Muscle layer of colon (tissue), 2 donors: ENCODE measurements around the gene TWIST1.

ENCODE experiments used
- H3K27ac ChIP-seq: one replicate; pipeline ENCODE4 v1.7.0; 2013; ENCODE audit warnings: low read depth, mild to moderate bottlenecking, low read length, moderate library complexity
- H3K27me3 ChIP-seq, 2 donors: one replicate each; pipeline ENCODE4 v1.7.0; 2013; ENCODE audit warnings: low read length in 2 of 2, mild to moderate bottlenecking in 2 of 2; ENCODE audit not compliant: insufficient read depth in 2 of 2, control insufficient read depth in 1 of 2
- H3K36me3 ChIP-seq: one replicate; pipeline ENCODE4 v1.7.0; 2013; ENCODE audit warnings: mild to moderate bottlenecking, low read length; ENCODE audit not compliant: insufficient read depth
- H3K4me1 ChIP-seq: one replicate; pipeline ENCODE4 v1.7.0; 2013; ENCODE audit warnings: mild to moderate bottlenecking, low read length; ENCODE audit not compliant: insufficient read depth
- H3K4me3 ChIP-seq, 2 donors: one replicate each; pipeline ENCODE4 v1.7.0; 2013; ENCODE audit warnings: low read length in 2 of 2, low read depth in 1 of 2, mild to moderate bottlenecking in 1 of 2, moderate library complexity in 1 of 2
- H3K9ac ChIP-seq: one replicate; pipeline ENCODE4 v1.7.0; 2013; ENCODE audit warnings: low read length
- H3K9me3 ChIP-seq: one replicate; pipeline ENCODE4 v1.7.0; 2013; ENCODE audit warnings: mild to moderate bottlenecking, low read length
- donor health status: abdominal sarcoma.
- donor health status: Adenocarcinoma of cecum.

The TWIST1 gene

DNA sequence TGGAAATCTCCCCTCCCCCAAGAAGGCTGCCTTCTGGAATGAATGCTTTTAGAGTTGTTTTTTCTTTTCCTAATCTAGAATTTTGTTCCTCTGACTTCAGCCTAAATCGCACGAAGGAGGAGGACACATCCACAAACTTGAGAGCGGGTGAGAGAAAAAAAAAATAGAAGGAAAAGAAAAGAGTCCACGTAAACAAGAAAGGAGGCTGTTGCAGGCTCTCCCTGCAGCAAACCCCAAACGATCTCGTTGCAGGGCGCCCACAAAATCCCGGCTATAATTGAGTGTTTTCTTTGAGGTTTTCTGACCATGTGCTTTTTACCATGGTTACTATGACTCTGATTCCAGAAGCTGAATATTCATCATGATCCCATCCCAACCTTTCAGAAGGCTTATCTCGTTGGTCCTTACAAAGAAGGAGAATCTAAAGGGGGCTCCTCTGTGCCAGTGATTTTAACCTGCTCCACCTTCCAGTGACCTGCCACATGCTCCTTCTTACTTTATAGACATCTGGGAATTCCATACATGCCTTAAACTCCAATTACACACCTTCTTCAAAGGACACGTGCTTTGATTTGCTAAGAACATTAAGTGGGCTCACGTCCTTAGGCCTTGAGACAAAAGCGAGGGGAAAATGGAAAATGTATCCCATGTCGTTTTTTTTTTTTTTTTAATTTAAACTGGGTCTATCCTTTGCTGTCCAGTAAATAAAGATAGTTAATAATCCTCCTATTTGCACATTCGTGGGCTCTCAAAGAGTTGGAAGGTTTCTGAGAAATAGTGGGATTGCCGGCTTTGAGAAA lies 5.8 kb downstream of the TWIST1 start:
- no peaks in the 10 kb centered on the region for H3K9me3 ChIP-seq
- H3K27ac ChIP-seq = no peak overlapping the region
- no peak overlapping the region for H3K9ac ChIP-seq
- peaks cover 61 to 75% of the 10 kb centered on the region in 2 donors for H3K27me3 ChIP-seq
- H3K4me1 ChIP-seq = peaks cover 22% of the 10 kb centered on the region
- H3K36me3 ChIP-seq = no peaks in the 10 kb centered on the region
- H3K4me3 ChIP-seq = no peak overlapping the region

- no peaks in the 10 kb centered on the region for H3K9me3 ChIP-seq
- no peaks in the 10 kb centered on the region for H3K36me3 ChIP-seq
- no peak overlapping the region for H3K9ac ChIP-seq
- no peak overlapping the region for H3K27ac ChIP-seq
- H3K27me3 ChIP-seq = peaks cover 61 to 74% of the 10 kb centered on the region in 2 donors
- no peak overlapping the region for H3K4me3 ChIP-seq
- H3K4me1 ChIP-seq = peaks cover 20% of the 10 kb centered on the region
Observed at GRCh38 chr7:19110776-19111175, 6.7 kb downstream of the TWIST1 start.

GRCh38 chr7:19110026-19110730 lies 7.3 kb downstream of the TWIST1 start:
- Histone ChIP-seq H3K4me1 (peaks cover 18% of the 10 kb centered on the region), H3K9ac (no peak overlapping the region), H3K9me3 (no peaks in the 10 kb centered on the region), H3K4me3 (no peak overlapping the region), H3K27ac (no peak overlapping the region), H3K27me3 (peaks cover 62 to 68% of the 10 kb centered on the region in 2 donors), H3K36me3 (no peaks in the 10 kb centered on the region)

DNA sequence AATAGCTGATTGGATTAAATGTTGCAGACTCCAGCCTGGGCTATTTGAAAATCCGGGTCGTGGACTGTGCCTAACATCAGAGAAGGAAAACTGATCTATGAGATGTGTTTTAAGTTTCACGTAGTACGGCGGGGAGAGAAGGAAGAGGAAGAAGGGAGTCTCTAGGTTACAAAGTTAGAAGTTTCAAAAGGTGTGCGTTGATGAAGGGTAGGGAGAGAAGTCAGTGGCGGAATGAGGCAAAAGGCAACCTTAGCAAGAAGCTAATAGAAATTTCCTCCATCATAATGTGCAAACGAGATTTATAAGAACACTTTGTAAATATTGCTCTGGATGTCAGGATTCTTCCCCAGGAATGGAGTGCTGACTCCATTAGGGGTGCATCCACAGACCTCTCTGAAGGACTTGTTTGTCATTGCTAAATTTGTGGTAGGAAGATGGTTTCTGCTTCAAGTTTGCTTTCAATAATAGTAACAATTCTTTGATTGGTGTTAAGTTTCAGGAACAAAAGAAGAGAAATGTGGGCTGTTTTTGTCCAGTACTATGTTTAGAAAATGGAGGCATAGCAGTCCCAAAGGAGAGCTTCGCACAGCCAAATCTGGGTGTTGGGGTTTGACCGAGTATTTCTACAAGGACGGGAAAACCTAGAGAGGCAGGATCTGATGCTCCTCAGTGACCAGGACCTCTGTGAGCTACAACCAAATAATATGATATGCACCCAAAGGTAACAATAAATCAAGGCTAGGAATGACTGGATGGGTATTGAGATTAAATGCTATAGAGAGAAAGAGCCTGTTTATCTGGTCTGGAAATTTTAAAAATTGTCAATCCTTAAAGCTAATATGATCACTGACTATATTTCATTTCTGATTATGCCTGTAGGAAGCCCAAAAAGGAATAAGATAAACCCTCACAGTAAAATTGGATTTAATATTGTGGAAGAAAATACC lies 8.2 kb downstream of the TWIST1 start:
- H3K9me3 ChIP-seq = no peaks in the 10 kb centered on the region
- no peak overlapping the region for H3K4me3 ChIP-seq
- H3K36me3 ChIP-seq = no peaks in the 10 kb centered on the region
- H3K27ac ChIP-seq = no peak overlapping the region
- H3K4me1 ChIP-seq = peaks cover 18% of the 10 kb centered on the region
- peaks cover 53 to 62% of the 10 kb centered on the region in 2 donors for H3K27me3 ChIP-seq
- no peak overlapping the region for H3K9ac ChIP-seq

DNA sequence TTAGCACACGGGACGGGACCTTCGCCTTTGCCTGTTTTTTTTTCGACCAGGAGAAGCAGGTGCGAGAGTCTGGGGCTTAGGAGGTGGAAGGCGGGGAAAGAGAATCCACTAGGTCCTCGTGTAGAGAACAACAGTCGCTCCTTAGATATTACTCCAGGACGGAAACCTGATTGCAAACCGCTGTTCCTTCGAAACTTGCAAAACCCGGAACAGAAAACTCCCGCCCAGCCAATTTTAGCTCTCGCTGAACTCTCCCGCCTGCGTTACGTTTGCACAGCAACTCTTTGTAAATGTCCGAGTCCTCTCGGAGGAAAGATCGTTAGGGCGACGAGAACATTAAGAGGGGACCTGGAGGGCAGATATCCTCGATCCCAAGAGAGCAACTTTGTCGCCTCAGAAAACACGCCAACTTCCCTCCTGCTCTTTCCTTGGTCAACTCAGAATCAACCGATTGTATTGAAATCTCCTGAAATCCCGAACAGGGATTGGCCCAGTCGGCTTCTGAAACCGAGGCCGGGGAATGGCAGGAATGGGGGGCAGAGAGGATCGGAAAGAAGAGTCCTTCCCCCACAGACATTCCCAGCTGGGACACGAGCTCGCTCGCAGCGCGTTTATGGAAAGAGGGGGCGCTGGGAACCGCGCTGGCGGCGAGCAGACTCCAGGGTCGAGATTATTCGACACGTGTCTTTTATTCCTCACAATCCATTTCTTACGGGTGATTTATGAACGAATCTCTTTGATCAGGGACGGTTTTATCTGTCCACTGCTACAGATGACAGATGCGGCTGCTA lies 9.9 kb downstream of the TWIST1 start:
- Histone ChIP-seq H3K4me1 (peaks cover 18% of the 10 kb centered on the region), H3K9ac (no peak overlapping the region), H3K4me3 (peak overlapping the region; percentile 45 to 74), H3K27ac (no peak overlapping the region), H3K27me3 (peaks cover 51 to 59% of the 10 kb centered on the region in 2 donors), H3K9me3 (no peaks in the 10 kb centered on the region), H3K36me3 (no peaks in the 10 kb centered on the region)

DNA sequence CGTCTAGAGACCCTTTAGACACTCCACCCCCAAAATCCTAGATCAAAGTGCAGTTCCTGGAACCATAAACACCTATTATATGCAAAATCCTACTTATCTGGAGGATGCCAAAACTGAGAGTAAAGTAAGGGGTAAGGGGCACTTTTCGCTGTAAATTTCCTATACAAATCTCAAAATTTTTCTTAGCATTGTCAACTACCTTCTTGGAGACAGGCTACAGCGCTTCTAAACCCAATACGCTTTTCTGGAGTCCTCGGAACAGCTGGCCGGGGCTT lies 10.4 kb downstream of the TWIST1 start:
- H3K4me1 ChIP-seq = peaks cover 18% of the 10 kb centered on the region
- no peaks in the 10 kb centered on the region for H3K36me3 ChIP-seq
- peaks cover 51 to 55% of the 10 kb centered on the region in 2 donors for H3K27me3 ChIP-seq
- peak overlapping the region; percentile 45 to 74 for H3K4me3 ChIP-seq
- no peaks in the 10 kb centered on the region for H3K9me3 ChIP-seq
- no peak overlapping the region for H3K9ac ChIP-seq
- H3K27ac ChIP-seq = no peak overlapping the region

- peak overlapping the region in 1 of 2 donors; percentile 74 for H3K4me3 ChIP-seq
- no peaks in the 10 kb centered on the region for H3K9me3 ChIP-seq
- H3K4me1 ChIP-seq = peaks cover 18% of the 10 kb centered on the region
- no peak overlapping the region for H3K27ac ChIP-seq
- peaks cover 50 to 51% of the 10 kb centered on the region in 2 donors for H3K27me3 ChIP-seq
- H3K9ac ChIP-seq = no peak overlapping the region
- no peaks in the 10 kb centered on the region for H3K36me3 ChIP-seq
Observed at GRCh38 chr7:19106241-19107080, 11.0 kb downstream of the TWIST1 start.

GRCh38 chr7:19105546-19105945 lies 11.9 kb downstream of the TWIST1 start:
- peaks cover 18% of the 10 kb centered on the region for H3K4me1 ChIP-seq
- no peak overlapping the region for H3K27ac ChIP-seq
- H3K4me3 ChIP-seq = peak overlapping the region in 1 of 2 donors; percentile 74
- H3K9me3 ChIP-seq = no peaks in the 10 kb centered on the region
- peaks cover 43 to 49% of the 10 kb centered on the region in 2 donors for H3K27me3 ChIP-seq
- H3K9ac ChIP-seq = no peak overlapping the region
- H3K36me3 ChIP-seq = no peaks in the 10 kb centered on the region

- peaks cover 18% of the 10 kb centered on the region for H3K4me1 ChIP-seq
- no peak overlapping the region for H3K4me3 ChIP-seq
- no peaks in the 10 kb centered on the region for H3K9me3 ChIP-seq
- peaks cover 42 to 43% of the 10 kb centered on the region in 2 donors for H3K27me3 ChIP-seq
- H3K36me3 ChIP-seq = no peaks in the 10 kb centered on the region
- no peak overlapping the region for H3K27ac ChIP-seq
- no peak overlapping the region for H3K9ac ChIP-seq
Observed at GRCh38 chr7:19104811-19105210, 12.6 kb downstream of the TWIST1 start.

- Histone ChIP-seq H3K4me3 (no peak overlapping the region), H3K9ac (no peak overlapping the region), H3K9me3 (no peaks in the 10 kb centered on the region), H3K36me3 (no peaks in the 10 kb centered on the region), H3K27me3 (peaks cover 25% of the 10 kb centered on the region in 2 donors), H3K4me1 (peaks cover 14% of the 10 kb centered on the region), H3K27ac (no peak overlapping the region)
Observed at GRCh38 chr7:19102884-19103283, 14.6 kb downstream of the TWIST1 start.
